GM18861 (cell line): ENCODE data around the gene KDM2B.

Experiments
- ATAC-seq: cut with Tn5 transposase; IDR thresholded peaks from one replicate; pipeline ENCODE4 v1.9.1; 2021; ENCODE audit not compliant: unreplicated experiment

Gene KDM2B

DNA sequence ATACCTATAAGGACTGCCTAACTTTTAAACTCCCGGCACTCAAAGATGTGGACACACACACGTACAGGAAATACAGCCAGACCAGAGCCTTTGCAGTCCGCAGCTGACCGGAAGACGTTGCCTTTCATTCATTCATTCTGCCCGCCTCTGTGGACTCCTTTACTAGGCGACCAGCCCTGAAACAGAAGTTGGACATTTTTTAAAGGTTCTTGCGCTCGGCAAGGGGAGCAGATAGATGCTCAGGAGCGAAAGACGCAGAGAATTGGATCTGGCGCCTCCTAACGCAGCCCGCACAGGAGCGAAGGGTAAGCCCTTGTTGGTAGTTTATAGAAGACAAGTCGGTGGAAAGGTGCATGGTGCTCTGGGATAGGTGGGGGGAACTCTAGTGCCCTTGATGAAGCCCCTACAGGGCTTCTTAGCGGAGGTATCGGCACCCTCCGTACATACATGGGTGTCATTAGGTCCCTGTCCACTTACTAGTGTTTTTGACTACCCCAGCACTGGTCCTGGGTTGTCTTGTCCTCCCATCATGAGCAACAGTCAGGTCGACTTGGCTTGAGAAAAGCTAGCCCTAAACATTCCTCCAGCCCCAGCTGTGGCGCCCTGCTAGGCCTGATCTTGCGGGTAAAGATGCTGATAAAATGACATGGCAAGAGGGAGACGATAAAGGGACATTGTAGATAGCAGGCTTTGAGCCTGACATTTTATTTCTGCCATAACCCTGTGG is at the start of gene KDM2B:
TSS of gene KDM2B (minus strand) at position 65 of the 727 bp plus-strand sequence. CDS start 112 bp downstream, outside the sequence.
- no peak for ATAC-seq

DNA sequence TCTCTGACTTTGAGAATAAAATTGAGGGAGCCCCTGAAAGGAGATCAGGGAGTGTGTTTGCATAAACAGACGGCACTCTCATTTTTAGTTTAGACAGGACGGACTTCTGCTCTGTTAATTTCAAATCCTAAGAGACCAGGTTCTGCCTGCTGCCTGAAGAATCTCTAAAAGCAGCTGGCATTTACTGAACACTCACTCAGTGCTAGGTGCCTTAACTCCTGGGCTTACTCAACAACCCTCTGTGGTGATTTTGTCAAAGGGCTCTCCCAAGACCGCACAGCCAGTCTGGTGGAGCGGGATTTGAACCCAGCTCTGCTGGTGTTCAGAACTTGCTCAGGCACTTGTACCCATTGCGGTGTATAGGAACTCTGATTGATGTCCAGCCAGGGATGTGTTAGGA is 47.7 kb upstream of the KDM2B start:
- no peak for ATAC-seq

DNA sequence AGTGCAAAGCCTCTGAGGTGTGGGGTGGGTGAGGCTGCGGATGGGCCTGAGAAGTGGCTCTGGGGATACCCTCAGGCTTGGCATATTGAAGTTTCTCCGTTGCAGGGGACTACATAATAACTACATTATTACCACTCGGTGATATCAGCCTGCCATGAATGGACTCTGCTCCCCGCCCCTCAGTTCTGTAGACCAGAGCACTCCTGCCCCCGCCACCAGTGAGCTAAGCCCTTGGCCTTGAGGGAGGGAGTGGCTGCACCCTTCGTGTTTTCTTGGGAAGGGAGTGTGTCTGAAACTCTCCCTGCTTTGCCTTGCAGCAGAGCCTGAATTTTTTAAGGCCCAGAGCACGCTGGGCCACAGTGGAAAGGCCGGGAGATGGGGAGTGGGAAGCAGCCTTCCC is 47.2 kb upstream of the KDM2B start:
- no peak for ATAC-seq

DNA sequence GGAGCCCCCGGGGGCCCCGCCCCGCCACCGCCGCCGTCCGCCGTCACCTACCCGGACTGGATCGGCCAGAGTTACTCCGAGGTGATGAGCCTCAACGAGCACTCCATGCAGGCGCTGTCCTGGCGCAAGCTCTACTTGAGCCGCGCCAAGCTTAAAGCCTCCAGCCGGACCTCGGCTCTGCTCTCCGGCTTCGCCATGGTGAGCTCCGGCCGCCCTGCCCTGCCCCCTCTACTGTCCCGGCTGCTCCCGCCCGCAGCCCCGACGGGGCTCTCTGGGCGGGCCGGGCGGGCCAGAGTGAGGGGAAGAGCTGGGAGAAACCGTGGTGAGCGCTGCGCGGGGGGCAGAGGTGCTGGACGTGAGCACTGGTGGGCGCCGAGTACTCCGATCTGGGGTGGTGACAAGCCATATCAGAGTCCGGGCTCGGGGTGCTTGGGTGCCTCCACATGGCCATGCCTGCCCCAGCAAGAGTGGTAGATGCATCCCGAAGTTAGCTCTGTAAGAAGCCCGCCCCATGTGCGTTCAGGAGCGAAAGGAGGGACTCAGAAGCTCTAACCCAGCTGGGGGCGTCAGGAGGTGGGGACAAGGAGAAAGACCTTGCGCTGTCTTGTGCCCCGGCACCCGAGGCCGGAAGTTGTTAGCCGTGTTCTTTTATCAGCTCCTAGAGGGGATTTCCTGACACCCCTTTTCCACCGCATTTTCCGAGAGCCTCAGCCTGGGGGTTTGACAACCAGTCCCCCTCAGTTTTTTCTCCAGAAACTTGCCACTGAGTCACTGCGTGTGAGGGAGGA is 46.2 kb upstream of the KDM2B start:
- ATAC-seq, result peak; percentile 20

DNA sequence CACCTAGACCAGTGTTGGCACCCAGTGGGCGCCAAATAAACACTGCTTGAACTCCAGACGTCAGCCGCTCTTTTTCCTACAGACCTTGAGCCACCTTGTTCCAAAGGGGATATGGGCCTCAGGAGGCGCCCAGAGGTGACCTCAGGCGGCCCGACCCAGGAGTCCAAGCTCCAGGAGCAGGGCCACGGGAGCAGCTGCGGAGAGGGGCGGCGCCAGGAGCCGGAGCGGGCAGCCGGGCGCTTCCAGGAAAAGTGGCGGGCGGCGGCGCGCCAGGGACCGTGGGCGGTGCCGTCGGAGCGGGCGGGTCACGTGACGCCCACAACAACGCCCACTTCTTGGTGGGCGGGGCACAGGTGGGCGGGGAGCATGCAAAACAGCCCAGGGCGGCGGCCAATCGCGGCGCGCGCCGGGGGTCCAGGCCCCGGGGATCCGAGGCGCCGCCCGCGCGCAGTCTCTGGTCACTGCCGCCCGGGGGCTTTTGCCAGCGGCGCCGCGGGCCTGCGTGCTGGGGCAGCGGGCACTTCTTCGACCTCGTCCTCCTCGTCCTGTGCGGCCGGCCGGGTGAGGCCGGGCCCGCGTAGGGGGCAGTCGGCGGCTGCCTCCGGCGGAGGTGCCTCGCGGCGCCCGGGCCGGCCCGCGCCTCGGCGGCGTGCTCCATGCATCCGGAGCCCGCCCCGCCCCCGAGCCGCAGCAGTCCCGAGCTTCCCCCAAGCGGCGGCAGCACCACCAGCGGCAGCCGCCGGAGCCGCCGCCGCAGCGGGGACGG is 45.4 kb upstream of the KDM2B start, which contains the start of gene ORAI1:
TSS of gene ORAI1 (plus strand) at position 444 of the 766 bp plus-strand sequence.
- ATAC-seq, result peak; percentile 64

DNA sequence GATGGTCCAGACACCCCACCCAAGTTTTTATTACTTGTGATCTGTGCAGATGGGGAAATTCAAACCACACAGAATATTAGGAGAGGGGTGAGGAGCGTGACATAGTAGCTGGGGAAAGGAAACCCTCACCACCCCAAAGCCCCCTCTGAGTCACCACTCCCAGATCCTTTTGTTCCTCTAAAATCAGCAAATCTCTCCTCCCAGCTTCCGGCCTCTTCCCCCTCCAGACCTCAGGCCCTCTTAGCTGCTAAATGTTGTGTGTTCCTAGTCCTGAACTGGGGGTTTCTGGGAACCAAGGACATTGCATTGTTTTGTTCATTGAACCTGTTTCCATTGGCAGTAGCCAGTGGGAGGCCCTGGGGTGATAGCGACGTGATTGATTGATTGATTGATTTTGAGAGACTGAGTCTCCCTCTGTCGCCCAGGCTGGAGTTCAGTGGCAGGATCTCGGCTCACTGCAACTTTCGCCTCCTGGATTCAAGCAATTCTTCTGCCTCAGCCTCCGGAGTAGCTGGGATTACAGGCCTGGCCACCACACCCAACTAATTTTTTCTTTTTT is 39.6 kb upstream of the KDM2B start:
- ATAC-seq, result no peak

DNA sequence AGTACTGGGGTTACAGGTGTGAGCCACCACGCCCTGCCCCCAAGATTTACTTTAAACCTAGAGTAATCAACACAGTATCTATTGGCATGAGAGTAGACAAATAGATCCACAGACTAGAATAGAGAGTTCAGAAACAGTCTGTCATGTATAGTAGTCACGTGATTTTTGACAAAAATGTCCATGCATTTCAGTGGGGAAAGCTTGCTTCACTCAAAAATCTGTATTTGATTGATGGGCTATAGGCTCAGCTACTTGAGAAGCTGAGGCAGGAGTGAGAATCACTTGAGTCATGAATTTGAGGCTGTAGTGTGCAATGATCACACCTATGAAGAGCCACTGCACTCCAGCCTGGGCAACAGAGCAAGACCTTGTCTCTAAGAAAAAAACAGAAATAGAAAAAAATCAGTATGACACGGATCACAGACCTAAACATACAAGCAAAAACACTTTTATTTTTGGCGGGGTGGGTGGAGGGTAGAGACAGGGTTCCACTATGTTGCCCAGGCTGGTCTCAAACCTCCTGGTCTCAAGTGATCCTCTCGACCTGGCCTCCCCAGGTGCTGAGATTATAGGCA is 37.9 kb upstream of the KDM2B start:
- no peak for ATAC-seq

DNA sequence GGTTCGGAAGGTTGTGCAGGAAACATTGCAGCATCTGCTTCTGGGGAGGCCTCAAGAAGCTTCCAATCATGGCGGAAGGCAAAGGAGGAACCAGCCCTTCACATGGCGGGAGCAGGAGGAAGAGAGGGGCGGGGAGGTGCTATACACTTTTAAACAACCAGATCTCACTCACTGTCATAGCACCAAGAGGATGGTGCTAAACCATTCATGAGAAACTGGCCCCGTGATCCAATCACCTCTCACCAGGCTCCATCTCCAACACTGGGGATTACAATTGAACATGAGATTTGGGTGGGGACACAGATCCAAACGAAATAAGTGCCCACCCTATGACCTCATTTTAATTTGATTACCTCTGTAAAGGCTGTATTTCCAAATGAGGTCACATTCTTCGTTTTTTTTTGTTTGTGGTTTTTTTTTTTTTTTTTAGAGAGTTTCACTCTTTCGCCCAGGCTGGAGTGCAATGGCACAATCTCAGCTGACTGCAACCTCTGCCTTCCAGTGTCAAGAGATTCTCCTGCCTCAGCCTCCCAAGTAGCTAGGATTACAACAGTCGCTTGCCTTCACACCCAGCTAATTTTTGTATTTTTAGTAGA is 34.1 kb upstream of the KDM2B start:
- no peak for ATAC-seq

DNA sequence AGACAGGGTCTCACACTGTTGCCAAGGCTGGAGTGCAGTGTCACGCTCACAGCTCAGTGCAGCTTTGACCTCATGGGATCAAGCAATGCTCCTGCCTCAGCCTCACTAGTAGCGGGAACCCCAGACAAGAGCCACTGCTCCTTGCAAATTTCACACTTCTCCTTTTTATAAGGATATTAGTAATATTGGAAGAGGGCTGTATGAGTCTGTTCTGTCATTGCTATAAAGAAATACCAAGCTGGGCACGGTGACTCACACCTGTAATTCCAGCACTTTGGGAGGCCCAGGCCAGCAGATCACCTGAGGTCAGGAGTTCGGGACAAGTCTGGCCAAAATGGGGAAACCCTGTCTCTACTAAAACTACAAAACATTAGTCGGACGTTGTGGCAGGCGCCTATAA is 32.6 kb upstream of the KDM2B start:
- no peak for ATAC-seq

DNA sequence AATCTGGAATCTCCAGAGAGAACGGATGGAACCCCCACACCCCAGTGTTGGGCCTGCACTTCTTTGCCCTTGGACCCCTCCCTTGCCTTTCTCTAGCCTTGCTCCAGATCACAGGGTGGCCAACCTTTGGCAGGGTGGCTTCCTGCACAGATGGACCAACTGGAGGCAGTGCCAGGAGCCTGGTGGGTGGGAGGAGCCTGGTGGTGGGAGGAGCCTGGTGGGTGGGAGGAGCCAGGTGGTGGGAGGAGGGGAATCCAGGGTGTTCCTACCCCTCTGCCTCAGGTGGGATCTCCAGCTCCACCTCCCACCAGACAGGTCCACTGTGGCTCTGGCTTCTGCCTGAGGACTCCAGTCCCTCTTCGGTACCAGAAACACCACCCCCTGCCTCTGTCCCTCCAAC is 30.5 kb upstream of the KDM2B start:
- no peak for ATAC-seq

DNA sequence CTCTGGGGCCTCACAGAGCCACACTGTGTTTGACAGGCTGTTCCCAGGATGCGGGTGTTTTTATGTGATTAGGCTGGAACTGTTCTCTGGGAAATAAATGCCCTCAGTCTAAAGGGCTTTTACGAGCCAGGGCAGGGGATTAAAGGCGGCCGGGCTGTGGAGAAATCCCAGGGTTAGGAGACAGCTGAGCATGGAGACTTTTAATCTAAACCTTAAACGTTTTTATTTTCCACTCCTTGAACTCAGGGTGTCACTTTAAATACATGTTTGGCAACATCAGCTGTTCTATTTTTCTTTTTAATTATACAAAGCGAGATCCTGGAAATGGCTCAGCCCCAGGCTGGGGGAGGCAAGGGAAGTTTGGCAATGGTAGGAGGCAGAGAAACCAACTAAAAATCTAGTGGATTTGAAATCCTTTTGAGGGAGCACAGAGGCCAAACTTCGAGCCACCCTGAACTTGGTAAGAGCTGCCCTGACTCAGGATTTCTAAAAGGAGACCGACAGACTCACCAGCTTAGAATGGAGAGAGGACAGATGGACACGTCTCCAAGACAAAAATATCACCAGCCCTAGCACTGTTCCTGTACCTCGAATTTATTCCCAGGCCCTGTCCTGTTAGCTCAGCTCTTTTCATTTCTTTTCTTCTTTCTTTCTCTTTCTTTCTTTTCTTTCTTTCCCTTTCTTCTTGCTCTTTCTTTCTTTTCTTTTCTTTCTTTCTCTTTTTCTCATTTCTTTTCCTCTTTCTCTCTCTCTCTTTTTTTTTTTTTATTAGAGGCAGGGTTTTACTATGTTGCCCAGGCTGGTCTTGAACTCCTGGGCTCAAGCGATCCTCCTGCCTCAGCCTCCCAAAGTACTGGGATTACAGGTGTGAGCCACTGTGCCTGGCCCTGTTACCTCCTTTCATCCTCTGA is 29.7 kb upstream of the KDM2B start:
- no peak for ATAC-seq

DNA sequence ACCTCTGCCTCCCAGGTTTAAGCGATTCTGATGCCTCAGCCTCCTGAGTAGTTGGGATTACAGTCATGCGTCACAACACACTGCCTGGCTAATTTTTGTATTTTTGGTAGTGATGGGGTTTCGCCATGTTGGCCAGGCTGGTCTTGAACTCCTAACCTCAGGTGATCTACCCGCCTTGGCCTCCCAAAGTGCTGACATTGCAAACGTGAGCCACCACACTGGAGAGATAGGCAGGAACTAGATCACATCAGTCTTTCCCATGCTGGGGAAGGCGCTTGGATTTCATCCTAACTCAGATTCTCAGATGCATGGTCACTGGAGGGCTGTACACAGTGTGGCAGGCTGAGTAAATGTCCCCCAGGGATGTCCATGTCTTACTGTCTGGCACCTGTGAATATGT is 27.5 kb upstream of the KDM2B start:
- no peak for ATAC-seq

DNA sequence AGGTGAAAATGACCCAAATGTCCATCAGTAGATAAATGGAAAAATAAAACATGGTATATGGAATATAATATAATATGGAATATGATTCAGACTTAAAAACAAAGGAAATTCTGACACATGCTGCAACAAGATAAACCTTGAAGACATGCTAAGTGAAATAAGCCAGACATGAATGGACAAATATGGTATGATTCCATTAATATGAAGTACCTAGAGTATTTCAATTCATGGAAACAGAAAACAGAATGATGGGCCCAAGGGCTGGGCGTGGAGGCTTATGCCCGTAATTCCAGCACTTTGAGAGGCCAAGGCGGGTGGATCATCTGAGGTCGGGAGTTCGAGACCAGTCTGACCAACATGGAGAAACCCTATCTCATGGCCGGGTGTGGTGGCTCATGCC is 22.8 kb upstream of the KDM2B start:
- ATAC-seq, result no peak

DNA sequence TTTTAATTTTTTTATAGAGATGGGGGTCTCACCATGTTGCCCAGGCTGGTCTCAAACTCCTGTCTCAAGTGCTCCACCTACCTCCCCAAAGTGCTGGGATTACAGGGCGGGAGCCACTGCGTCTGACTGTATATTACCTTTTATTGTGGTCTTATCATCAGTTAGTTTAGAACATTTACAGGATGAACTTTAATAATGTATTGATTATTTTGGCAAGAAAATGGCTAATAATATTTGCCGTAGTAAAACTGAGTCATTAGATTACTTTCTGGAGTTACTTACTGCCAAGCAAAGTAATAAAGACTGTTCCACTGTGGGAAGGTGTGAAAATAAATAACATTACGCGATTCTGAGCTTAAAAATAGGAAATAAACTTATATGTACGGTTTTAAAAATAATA is 21.9 kb upstream of the KDM2B start:
- ATAC-seq, result no peak

DNA sequence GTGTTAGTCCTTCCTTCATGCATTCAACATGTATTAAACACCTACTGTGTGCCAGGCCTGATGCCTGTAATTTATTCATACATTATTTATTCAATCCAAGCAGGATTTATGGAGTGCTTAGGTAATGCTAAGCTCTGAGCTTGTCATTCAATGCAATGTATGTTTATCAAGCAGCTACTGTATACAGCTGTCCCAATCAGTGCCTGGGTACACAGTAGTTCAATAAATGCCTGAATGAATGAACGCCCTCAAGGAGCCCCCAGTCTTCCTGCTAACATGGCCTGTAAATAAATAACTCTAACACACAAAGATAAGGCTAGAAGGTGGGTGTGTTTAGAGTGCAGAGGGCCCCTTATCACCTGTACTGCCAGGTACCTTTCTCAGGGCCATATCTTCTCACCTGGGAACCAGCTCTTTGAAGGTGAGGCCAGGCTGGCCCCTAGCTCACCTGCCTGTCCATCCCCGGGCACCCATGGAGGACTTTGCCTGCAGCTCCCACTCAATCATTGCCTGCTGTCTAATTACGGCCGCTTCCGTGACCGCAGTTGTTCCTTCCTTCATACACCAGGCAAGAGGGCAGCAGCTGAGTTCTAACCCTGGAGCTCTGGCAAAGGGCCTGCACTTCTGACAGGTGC is 20.0 kb upstream of the KDM2B start:
- ATAC-seq, result no peak

DNA sequence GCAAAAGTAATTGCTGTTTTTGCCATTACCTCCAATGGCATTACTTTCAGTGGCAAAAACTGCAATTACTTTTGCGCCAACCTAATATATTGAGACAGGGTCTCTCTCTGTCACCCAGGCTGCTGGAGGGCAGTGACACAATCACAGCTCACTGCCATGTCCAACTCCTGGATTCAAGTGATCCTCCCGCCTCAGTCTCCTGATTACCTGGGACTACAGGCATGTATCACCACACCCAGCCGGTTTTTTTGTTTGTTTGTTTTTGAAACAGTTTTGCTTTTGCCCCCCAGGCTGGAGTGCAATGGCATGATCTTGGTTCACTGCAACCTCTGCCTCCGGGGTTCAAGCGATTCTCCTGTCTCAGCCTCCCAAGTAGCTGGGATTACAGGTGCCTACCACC is 15.7 kb upstream of the KDM2B start:
- ATAC-seq, result no peak

DNA sequence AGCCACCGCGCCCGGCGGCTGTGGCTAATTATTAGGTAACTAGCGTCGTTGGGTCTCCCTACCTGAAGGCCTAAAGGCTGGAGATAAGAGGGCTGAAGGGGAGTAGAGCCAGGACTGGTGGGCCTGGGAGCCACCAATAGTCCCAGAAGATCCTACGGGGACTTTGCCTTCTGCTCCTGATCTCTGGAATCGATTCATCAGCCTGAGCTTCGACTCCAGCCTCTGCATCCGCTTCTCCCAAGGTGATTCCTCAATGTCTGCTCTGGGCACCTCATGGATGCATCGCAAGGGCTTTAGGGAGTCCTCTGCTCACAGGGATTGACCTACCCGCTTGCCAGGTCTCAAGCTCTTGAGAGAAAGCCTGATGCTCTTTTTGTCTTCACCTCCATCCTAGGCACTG is 14.7 kb upstream of the KDM2B start:
- no peak for ATAC-seq

DNA sequence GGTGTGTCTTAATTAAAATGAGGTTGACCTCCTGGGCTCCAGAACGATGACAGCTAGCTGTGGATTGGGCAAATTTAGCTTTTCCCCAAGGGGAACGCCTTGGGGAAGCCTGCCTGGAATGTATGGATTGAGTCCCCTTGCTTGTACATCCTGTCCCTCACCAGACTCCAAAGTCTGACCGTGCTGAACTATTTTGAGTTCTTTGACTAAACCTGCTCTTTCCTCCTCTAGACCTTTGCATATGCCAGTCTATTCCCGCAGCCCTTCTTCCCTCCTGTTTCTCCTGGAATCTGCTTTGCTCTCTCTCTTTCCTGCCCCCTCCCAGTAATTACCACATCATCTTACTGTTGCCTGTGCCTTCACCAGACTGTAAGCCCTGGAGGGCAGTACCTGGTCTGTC is 11.5 kb upstream of the KDM2B start:
- no peak for ATAC-seq

DNA sequence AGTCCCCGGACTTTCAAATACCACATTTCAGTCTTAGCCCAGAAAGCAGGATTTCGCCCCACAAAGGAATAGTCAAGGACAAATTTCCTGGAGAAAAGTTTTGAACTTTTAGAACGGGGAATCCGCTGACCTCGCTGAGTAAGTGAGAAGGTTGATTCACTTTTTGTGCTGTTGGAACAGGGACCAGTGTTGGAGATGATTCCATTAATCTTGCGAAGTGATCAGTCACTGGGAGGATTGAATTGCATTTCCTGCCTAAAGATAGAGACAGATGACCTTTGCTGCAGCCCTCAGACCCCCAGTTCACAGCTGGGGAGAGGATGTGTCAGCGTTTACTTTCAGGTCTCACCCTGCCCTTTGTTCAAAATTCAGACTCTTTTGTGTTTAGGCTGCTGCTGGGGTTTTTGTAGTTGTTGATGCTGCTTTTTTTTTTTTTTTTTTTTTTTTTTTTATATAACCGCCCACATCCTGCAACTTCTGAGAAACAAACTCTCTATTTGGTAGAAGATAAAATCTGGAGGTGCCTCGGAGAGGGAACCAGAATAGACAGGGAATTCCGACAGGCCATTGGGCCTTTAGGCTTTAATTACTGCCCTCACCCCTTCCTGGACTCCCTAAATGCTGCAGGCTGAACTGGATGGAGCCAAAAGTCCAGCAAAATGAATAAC is 9.8 kb upstream of the KDM2B start:
- peak; percentile 48 for ATAC-seq
